Suprapubic skin (tissue), 4 donors: ENCODE data around the gene C14orf132.

Source experiments
- POLR2A ChIP-seq, 2 donors: fragments of 450-650 bp; IDR thresholded peaks; one replicate each; pipeline ENCODE4 v1.6.1; 2017; ENCODE audit warnings: antibody characterized with exemption in 2 of 2, mild to moderate bottlenecking in 2 of 2, moderate library complexity in 2 of 2
- POLR2AphosphoS5 ChIP-seq, 3 donors: sonication (generic); formaldehyde crosslinking; IDR thresholded peaks; one replicate each; pipeline ENCODE4 v1.6.1; 2017; ENCODE audit warnings: antibody characterized with exemption in 3 of 3
- TF ChIP-seq, protein P1 (sequence below), 2 donors: fragments of 200-600 bp in 1 of 2; fragments of 450-650 bp in 1 of 2; sonication (generic) in 1 of 2; IDR thresholded peaks; one replicate each; pipeline ENCODE4 v1.5.1; 2016 to 2019; ENCODE audit warnings: antibody characterized with exemption in 2 of 2, mild to moderate bottlenecking in 1 of 2, moderate library complexity in 1 of 2

DNA sequence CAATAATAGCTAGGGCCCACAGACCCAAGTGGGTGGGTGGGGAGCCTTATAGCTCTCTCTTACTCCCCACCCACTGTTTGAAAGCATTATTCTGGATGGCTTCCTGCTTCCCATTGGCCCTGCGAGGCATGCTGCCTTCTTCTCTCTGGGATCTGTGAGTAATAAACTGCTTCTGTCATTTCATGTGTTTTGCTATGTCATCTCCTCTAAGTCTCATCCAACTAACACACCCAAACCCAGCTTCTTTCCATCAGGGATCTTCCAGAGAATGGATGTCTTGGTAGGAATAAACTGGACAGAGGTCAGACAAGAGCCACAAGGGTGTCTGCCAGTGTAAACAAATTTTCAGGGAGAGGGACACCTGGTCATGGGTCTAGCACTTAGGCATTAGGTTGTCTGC lies 99.1 kb downstream of the C14orf132 start:
- TF ChIP-seq POLR2AphosphoS5 (IDR thresholded peaks at IDR 0.05): no peak
- TF ChIP-seq, protein P1, sequence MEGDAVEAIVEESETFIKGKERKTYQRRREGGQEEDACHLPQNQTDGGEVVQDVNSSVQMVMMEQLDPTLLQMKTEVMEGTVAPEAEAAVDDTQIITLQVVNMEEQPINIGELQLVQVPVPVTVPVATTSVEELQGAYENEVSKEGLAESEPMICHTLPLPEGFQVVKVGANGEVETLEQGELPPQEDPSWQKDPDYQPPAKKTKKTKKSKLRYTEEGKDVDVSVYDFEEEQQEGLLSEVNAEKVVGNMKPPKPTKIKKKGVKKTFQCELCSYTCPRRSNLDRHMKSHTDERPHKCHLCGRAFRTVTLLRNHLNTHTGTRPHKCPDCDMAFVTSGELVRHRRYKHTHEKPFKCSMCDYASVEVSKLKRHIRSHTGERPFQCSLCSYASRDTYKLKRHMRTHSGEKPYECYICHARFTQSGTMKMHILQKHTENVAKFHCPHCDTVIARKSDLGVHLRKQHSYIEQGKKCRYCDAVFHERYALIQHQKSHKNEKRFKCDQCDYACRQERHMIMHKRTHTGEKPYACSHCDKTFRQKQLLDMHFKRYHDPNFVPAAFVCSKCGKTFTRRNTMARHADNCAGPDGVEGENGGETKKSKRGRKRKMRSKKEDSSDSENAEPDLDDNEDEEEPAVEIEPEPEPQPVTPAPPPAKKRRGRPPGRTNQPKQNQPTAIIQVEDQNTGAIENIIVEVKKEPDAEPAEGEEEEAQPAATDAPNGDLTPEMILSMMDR (IDR thresholded peaks at IDR 0.05): no peak
- no peak for TF ChIP-seq POLR2A (IDR thresholded peaks at IDR 0.05)
